Hepatocyte (in vitro differentiated cells): Measurements from ENCODE around the gene FGF10.

Experiments
- EZH2 ChIP-seq: fragments of 200-600 bp; sonication (generic); IDR thresholded peaks from 2 replicates; pipeline ENCODE4 v1.6.1; 2016; ENCODE audit warnings: antibody characterized with exemption, mild to moderate bottlenecking, borderline replicate concordance
- TF ChIP-seq, protein P1 (sequence below): fragments of 200-600 bp; sonication (generic); IDR thresholded peaks from 2 replicates; pipeline ENCODE4 v1.5.1; 2016; ENCODE audit warnings: antibody characterized with exemption, mild to moderate bottlenecking; ENCODE audit not compliant: poor library complexity

DNA sequence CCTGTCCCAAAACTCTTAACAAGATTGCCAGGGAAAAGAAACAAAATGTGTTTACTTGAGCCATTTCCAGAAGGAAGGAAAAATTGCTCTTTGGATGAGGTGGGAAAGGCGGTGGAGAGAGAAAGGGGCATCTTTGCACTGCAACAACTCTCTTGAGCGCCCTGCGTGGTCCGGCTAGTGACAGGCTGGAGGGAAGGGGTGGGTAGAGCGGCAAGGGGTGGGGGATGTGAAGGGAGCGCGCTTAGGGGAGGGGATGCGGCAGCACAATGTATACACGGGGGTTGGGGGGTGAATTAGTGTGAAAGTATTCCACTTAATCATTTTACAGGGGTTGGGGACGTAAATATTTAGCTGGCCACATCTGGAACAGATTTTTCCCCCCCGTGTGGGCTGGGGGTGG, 1.3 kb downstream of the FGF10 start:
- TF ChIP-seq, protein P1, sequence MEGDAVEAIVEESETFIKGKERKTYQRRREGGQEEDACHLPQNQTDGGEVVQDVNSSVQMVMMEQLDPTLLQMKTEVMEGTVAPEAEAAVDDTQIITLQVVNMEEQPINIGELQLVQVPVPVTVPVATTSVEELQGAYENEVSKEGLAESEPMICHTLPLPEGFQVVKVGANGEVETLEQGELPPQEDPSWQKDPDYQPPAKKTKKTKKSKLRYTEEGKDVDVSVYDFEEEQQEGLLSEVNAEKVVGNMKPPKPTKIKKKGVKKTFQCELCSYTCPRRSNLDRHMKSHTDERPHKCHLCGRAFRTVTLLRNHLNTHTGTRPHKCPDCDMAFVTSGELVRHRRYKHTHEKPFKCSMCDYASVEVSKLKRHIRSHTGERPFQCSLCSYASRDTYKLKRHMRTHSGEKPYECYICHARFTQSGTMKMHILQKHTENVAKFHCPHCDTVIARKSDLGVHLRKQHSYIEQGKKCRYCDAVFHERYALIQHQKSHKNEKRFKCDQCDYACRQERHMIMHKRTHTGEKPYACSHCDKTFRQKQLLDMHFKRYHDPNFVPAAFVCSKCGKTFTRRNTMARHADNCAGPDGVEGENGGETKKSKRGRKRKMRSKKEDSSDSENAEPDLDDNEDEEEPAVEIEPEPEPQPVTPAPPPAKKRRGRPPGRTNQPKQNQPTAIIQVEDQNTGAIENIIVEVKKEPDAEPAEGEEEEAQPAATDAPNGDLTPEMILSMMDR, result no peak
- TF ChIP-seq EZH2, result no peak
